ENCODE results near the gene RASGRF2.
"Not testable (repeated sequence)": the region's sequence is repeated elsewhere in the genome, so short reads cannot be mapped to it uniquely, and the experiment has no call there.

DNA sequence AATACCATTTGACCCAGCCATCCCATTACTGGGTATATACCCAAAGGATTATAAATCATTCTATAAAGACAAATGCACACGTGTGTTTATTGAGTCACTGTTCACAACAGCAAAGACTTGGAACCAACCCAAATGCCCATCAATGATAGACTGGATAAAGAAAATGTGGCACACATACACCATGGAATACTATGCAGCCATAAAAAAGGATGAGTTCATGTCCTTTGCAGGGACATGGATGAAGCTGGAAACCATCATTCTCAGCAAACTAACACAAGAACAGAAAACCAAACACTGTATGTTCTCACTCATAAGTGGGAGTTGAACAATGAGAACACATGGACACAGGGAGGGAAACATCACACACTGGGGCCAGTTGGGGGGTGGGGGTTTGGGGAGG, 302.6 kb downstream of the RASGRF2 start:
- TF ChIP-seq EZH2 (IDR thresholded peaks at IDR 0.05; ENCODE audit: insufficient read depth, poor library complexity, severe bottlenecking); EZH2phosphoT487 (IDR thresholded peaks at IDR 0.05; ENCODE audit: insufficient read depth, low read depth): not testable (repeated sequence)

Data from GM23248 (cell line).